HG02885 (cell line): ENCODE data around the gene MYBPHL.

Experiments
- ATAC-seq: cut with Tn5 transposase; IDR thresholded peaks from one replicate; pipeline ENCODE4 v1.9.1; 2021; ENCODE audit warnings: mild to moderate bottlenecking; ENCODE audit not compliant: unreplicated experiment, poor library complexity

MYBPHL gene

GRCh38 chr1:109306832-109307273 is at the start of gene MYBPHL:
Gene MYBPHL, minus strand, starts transcription at chr1:109307011. Its CDS starts 20 bp downstream, at chr1:109306991.
- ATAC-seq, result no peak

- no peak for ATAC-seq
These were observed 49.7 kb upstream of the MYBPHL start for GRCh38 chr1:109356505-109356904.

GRCh38 chr1:109354929-109355328 is 48.1 kb upstream of the MYBPHL start:
- no peak for ATAC-seq

- no peak for ATAC-seq
These were observed 44.6 kb upstream of the MYBPHL start for GRCh38 chr1:109351457-109351856.

GRCh38 chr1:109350655-109351054 is 43.8 kb upstream of the MYBPHL start:
- ATAC-seq, result no peak

- ATAC-seq, result no peak
These were observed 43.4 kb upstream of the MYBPHL start for GRCh38 chr1:109350182-109350581.

- no peak for ATAC-seq
These were observed 40.7 kb upstream of the MYBPHL start for GRCh38 chr1:109347511-109347910.

- ATAC-seq, result no peak
These were observed 35.4 kb upstream of the MYBPHL start for GRCh38 chr1:109341944-109342930.

- ATAC-seq, result no peak
These were observed 31.8 kb upstream of the MYBPHL start for GRCh38 chr1:109338608-109339007.

GRCh38 chr1:109338091-109338490 is 31.3 kb upstream of the MYBPHL start:
- ATAC-seq, result no peak

GRCh38 chr1:109335091-109335490 is 28.3 kb upstream of the MYBPHL start:
- no peak for ATAC-seq

GRCh38 chr1:109331113-109331512 is 24.3 kb upstream of the MYBPHL start:
- ATAC-seq, result no peak

- no peak for ATAC-seq
These were observed 20.5 kb upstream of the MYBPHL start for GRCh38 chr1:109327285-109327684.

- ATAC-seq, result no peak
These were observed 16.2 kb upstream of the MYBPHL start for GRCh38 chr1:109322974-109323373.

GRCh38 chr1:109319114-109319513 is 12.3 kb upstream of the MYBPHL start:
- no peak for ATAC-seq

- no peak for ATAC-seq
These were observed 9.7 kb upstream of the MYBPHL start for GRCh38 chr1:109316506-109316905.

- ATAC-seq, result no peak
These were observed 8.5 kb upstream of the MYBPHL start for GRCh38 chr1:109315288-109315687.

- ATAC-seq, result no peak
These were observed 8.0 kb upstream of the MYBPHL start for GRCh38 chr1:109314795-109315194.

GRCh38 chr1:109312978-109313775 is 6.4 kb upstream of the MYBPHL start:
- no peak for ATAC-seq

GRCh38 chr1:109312246-109312645 is 5.4 kb upstream of the MYBPHL start:
- ATAC-seq, result no peak

- no peak for ATAC-seq
These were observed 2.5 kb upstream of the MYBPHL start for GRCh38 chr1:109309347-109309746.
